HG03135 (cell line): ENCODE results near the gene MLXIP.
"Not testable (repeated sequence)": the region's sequence is repeated elsewhere in the genome, so short reads cannot be mapped to it uniquely, and the experiment has no call there.

ENCODE experiments used
- ATAC-seq: cut with Tn5 transposase; IDR thresholded peaks from one replicate; pipeline ENCODE4 v1.9.1; 2021; ENCODE audit warnings: mild to moderate bottlenecking, moderate library complexity; ENCODE audit not compliant: unreplicated experiment

The MLXIP gene

DNA sequence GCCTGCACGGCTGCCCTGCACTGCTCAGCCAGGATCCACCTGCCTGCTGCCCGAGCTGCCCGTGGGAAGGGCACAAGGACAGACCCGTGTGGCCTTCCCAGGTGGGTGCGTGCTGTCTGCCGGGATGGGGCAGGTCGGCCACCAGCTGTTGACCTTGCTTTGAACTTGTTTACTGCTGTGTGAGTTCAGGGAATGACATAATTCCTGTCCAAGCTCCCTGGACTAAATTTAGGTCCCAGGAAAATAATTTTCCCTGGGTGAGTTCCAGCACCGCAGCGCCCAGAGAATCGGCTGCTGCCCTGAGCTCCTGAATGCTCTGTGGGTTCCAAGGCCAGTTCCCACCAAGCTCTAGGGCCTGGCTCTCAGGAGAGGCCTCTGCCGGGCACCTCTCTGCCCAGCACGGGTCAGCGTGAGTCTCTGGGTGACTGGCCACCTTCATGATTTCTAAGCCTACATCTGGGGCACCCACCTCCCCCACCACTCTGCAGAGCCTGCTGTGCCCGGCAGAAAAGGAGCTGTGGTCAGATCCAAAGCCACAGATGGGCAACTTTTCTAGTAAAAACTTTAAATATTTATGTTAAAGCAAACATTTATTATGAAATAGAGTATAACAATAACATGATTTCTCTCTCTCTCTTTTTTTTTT, 27.2 kb upstream of the MLXIP start:
- no peak for ATAC-seq

DNA sequence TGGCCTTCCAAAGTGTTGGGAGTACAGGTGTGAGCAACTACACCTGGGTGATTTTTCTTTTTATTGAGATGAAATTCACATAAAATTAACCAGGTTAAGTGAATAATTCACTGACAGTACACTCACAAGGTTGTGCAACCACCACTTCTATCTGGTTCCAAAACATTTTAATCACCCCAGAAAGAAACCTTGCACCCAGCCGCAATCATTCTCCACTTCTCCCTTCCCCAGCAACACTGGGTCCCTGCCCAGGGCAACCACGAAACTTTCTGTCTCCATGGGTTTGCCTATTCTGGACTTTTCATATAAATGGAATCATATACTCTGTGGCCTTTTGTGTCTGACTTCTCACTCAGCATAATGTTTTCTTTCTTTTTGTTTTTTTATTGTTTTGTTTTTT, 26.3 kb upstream of the MLXIP start:
- ATAC-seq: no peak

DNA sequence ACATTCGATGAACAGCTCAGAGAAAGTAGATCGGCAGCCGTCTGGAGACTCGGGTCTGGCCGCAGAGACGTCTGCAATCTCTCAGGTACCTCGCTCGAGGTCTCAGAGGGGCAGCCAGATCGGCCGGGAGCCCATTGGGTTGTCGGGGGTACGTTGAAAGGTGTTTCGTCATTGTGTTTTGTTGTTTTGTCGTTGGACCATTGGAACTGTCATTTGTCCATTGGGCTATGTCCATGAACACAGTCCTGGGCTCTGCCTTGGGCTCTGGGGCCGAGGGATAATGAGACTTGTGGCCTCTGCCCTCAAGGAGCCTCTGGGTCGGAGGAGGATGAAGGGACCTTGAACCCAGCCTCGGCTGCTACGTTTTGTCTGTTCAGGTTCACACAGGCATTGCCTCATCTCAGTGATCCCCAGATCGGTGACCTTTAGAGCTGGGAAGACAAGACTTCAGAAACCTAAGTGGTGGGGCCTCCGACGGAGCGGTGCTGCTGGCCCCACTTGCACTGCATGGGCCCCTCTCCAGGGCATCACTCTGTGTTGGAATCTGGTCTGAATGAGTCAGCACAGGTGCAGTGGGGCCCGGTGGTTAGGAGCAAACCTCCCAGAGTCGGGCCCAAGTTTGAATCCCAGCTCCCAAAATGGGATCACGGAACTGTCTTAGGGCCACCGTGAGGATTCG, 23.6 kb upstream of the MLXIP start:
- no peak for ATAC-seq

GRCh38 chr12:122056406-122056805, 22.1 kb upstream of the MLXIP start:
- ATAC-seq: not testable (repeated sequence)

GRCh38 chr12:122057007-122057735, 21.4 kb upstream of the MLXIP start:
- no peak for ATAC-seq

DNA sequence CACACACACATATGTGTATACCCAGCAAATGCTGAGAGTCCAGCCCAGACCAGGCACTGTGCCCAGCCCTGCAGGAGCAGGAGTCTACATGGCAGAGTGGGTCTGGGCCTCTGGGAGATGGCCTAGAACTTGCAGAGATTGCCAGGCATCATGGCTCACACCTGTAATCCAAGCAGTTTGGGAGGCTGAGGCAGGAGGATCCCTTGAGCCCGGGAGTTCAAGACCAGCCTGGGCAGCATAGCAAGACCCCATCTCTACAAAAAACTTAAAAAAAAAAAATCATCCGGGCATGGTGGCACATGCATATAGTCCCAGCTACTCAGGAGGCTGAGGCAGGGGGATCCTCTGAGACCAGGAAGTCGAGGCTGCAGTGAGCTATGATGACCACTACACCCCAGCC, 20.8 kb upstream of the MLXIP start:
- ATAC-seq: no peak

- no peak for ATAC-seq
Measured at GRCh38 chr12:122058549-122059149, 19.9 kb upstream of the MLXIP start.

DNA sequence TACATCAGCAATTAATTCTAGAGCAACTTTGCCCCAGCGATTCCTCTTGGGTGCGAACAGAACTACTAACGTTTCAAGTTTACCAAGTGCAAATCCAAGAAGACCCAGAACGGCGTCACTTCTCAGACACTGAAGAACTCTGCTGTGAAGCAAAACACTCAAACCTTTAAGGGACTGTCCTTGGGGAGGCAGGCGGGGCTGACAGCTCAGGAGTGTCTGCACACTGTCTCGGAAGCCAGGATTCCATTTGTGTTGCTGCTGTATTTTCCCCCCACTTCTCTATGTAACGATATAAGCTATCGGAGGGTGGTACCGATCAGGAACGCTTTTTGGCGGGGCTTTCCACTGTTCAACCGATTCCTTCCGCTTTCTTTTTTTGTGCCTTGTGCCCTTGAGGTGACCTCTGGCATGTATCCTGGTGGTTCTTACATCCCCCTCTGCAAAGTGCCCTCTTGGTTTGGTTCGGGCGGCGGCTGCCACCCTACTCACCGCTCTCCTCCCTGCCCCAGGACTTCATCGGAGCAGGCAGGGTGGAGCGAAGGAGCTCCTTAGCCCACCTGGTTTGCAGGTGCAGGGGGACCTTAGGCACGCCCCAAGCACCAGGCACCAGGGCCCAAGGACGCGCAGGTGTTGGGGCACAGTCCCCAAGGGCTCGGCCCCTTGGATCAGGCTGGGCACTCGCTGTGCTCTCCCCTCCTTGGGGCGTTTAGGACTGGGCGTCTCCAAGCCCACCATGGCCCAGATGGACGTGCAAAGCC, 19.2 kb upstream of the MLXIP start:
- no peak for ATAC-seq

DNA sequence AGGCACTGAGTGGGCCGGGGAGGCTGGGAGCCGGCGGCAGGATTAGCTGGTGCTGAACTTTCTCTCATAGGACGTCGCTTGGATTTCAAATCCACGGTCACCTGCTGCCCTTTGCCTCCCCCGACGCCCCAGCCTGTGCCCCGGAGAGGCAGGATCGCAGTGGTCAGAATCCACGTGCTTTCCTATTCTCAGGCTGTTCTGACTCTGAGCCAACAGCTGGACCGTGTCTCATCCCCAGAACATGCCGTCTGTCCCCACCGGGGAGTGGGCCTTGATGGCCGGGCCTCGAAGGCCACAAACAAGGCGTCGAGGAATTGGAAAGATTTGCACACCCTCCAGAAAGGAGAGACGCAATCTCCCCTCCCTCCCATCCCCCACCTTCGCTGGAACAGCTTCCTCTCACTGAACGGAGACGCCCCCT, 18.5 kb upstream of the MLXIP start:
- ATAC-seq: no peak

DNA sequence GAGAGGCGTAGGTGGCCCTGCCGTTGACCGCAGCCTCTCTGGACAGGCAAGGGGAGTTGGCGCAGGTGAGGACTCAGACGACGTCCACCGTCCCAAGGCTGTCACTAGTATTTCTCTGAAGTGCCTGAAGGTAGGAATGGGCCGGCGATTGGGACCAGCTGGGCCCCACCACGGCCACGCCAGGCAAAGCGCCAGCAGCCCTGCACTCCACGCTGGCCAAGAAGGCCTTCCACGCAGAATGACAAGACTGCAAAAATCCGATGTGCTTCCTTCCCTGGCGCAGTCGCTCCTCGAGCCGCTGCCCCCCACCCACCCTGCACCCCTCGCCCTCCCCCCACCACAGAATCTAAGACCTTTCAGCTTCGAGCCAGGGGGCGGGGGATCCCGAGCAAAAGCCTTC, 17.3 kb upstream of the MLXIP start:
- no peak for ATAC-seq

- no peak for ATAC-seq
Measured at GRCh38 chr12:122062832-122063693, 15.5 kb upstream of the MLXIP start.

DNA sequence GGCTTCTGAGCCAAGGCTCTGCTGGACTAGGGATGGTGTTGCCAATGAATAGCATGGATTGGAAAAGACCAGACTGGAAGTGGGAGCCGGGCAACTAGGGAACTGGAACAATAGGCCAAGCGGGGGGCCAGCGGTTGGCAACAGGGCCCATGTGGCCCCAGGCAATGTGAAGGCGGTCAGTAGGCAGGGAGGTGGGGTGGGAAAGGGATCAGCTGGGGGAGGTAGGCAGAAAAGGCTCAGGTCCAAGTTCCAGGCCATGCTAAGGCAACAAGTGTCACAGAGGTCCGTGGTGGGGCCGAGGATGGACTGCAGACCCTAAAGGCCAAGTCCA, 14.9 kb upstream of the MLXIP start:
- no peak for ATAC-seq

- peak; percentile 53 for ATAC-seq
Measured at GRCh38 chr12:122064025-122064777, 14.4 kb upstream of the MLXIP start.

DNA sequence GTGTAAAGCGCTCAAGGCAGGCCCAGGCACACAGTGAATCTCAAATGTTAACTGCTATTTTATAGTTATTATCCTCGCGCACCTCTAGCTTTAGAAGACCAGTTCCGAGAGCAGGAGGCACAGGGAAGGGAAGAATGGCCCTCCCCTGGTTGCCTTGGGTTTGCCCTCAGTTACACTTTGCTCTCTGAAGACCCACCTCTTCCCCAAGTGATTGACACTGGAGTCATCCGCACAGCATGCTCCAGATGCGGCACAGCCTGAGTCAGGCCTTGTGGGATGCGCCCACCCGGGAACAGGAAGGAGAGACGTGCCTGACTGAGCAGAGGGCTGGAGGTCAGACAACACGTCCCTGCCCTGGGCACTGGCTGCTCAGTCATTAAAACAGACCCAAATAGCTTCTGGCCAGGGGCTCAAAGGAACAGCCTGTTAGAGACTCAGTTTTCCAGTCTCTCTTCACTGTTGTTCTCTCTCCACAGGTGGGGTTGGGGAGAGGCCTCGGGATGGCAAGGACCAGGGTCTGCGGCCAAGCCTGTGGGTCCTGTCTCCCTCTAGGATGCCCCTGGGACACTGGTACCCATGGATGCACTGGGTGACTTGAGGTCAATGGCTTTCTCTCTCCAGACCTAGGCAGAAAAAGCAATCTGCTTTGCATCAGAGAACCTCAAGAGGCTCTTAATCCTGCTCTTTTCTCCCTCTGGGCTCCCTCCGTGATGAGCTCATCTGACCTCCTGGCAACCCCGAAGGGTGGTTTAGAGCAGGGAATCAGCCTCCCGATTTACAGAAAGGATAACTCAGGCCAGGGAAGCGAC, 13.6 kb upstream of the MLXIP start:
- no peak for ATAC-seq

DNA sequence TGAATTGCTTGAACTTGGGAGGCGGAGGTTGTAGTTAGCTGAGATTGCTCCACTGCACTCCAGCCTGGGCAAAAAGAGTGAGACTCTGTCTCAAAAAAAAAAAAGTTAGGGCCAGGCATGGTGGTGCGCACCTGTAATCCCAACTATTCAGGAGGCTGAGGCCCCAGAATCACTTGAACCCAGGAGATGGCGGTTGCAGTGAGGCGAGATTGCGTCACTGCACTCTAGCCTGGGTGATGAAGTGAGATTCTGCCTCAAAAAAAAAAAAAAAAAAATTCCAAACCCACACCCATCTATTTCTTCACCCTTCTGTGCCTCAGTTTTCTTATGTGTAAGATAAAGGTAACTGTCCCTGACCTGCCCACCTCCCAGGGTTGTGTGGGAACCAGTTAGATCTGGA, 11.0 kb upstream of the MLXIP start:
- ATAC-seq: no peak

DNA sequence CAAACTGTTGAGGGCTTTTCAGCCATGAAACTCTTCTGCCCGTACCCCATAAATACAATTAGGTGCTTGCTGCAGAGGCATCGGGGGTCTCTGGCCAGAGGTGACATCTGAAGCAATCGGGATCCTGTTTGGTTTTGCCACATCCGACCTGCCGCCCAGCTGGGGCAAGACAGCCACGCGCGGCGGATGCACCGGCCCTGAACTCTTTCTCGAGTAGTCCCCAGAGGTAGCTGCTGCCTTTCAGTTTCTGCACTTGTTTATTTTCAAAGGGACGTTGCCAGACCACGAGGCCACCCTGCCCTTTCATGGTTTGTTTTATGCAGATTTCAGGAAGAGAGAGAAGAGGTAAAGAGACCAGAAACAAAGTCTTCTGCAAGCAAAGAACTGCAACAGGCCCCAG, 10.6 kb upstream of the MLXIP start:
- ATAC-seq: peak; percentile 88

DNA sequence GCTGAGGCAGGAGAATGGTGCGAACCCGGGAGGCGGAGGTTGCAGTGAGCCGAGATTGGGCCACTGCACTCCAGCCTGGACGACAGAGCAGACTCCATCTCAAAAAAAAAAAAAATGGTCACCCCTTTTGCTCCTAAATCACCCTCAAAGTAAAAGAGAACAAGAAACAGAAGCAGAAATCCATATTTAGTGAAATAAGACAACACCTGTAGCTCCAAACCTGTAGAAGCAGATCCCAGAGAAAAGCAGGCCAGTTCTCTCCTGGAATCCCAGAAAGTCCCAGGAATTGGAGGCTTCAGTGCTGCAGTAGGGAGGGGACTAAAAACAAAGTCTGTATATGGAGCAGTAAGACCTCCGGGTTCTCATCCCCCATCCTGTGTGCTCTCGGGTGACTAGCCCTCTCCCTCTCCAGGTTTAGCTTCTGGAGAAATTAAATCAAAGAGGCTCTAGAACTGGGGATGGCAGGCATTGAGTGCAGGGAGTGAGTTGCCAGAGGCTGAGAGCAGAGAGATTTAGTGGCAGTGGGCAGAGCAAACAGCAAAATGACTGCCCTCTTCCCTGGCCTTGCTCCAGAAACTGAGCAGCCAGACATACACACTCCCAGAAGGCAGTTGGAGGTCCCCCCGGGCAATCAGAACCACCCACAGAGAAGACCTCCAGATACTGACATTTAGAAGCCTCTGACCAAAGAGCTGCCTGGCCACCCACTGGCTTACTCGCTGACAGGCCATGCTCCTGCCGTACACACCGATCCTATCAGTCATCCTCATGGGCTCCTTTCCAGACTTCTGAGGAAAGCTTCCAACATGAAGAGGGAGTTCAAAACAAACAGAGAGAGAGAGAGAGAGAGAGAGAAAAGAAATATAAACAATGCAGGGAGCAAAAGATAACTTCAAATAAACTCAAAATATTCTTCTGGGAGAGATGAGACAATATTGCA, 6.3 kb upstream of the MLXIP start:
- no peak for ATAC-seq

- ATAC-seq: no peak
Measured at GRCh38 chr12:122073815-122074214, 4.7 kb upstream of the MLXIP start.
